ENCODE measurements around the gene TFDP1.

The TFDP1 gene, protein sequence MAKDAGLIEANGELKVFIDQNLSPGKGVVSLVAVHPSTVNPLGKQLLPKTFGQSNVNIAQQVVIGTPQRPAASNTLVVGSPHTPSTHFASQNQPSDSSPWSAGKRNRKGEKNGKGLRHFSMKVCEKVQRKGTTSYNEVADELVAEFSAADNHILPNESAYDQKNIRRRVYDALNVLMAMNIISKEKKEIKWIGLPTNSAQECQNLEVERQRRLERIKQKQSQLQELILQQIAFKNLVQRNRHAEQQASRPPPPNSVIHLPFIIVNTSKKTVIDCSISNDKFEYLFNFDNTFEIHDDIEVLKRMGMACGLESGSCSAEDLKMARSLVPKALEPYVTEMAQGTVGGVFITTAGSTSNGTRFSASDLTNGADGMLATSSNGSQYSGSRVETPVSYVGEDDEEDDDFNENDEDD

GRCh38 chr13:113584205-113584869 lies at the start of gene TFDP1:
Gene TFDP1, plus strand, starts transcription at chr13:113584753. Its CDS starts 1,085 bp downstream, at chr13:113585838.
- peak within 1 kb of the TSS; percentile 93 for H3K4me3 ChIP-seq
- H3K9me3 ChIP-seq (ENCODE audit: low read depth, low read length), result no peaks in the 10 kb centered on the region
- 0 out of 2 replicates have a peak within 1 kb of the TSS, but pooled peaks have one; percentile 31 for H3K27ac ChIP-seq
- H3K36me3 ChIP-seq (ENCODE audit: insufficient read depth, low read length), result peaks cover 37% of the 10 kb centered on the region
- DNase-seq (ENCODE audit: low read depth, low spot score), result peak; percentile 24
- H3K9ac ChIP-seq (ENCODE audit: insufficient read length), result peak within 1 kb of the TSS; percentile 86
- TF ChIP-seq FOXP2 (optimal IDR thresholded peaks at IDR 0.05; ENCODE audit: control extremely low read depth, extremely low read length, insufficient read depth) (no peak), EZH2 (IDR thresholded peaks at IDR 0.05) (no peak), POLR2AphosphoS5 (IDR thresholded peaks at IDR 0.05; ENCODE audit: borderline replicate concordance, low read depth, low read length) (peak; percentile 93; the same call in 1 of the 2 replicates)

DNA sequence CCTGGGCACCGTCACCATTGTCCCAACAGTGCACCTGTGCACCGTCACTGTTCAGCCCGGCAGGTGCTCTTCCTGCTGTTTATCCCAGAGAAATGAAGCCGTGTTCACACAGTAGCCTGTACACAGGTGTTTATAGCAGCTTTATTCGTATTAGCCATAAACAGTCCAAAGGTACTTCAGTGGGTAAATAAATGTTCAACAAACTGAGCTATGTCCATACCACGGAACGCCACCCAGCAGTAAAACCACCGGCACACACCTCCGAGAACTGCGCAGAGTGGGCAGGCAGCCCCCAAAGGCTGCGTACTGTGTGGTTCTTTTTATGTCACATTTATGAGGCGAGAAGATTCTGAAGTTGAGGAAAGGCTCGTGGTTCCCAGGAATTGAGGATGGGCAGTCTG lies 49.2 kb upstream of the TFDP1 start:
- Histone ChIP-seq H3K9ac (ENCODE audit: insufficient read length) (no peak overlapping the region), H3K4me3 (no peak overlapping the region), H3K9me3 (ENCODE audit: low read depth, low read length) (no peaks in the 10 kb centered on the region), H3K27ac (no peak overlapping the region), H3K36me3 (ENCODE audit: insufficient read depth, low read length) (no peaks in the 10 kb centered on the region; the same call in 1 of the 2 replicates)
- TF ChIP-seq EZH2 (IDR thresholded peaks at IDR 0.05), result no peak
- no peak for DNase-seq (ENCODE audit: low read depth, low spot score)

- H3K27ac ChIP-seq, result no peak overlapping the region
- H3K9me3 ChIP-seq (ENCODE audit: low read depth, low read length), result no peaks in the 10 kb centered on the region
- TF ChIP-seq POLR2AphosphoS5 (IDR thresholded peaks at IDR 0.05; ENCODE audit: borderline replicate concordance, low read depth, low read length) (no peak), EZH2 (IDR thresholded peaks at IDR 0.05) (no peak), FOXP2 (optimal IDR thresholded peaks at IDR 0.05; ENCODE audit: control extremely low read depth, extremely low read length, insufficient read depth) (no peak)
- no peak for DNase-seq (ENCODE audit: low read depth, low spot score)
- H3K36me3 ChIP-seq (ENCODE audit: insufficient read depth, low read length), result peaks cover 3% of the 10 kb centered on the region; the same call in 1 of the 2 replicates
- no peak overlapping the region for H3K9ac ChIP-seq (ENCODE audit: insufficient read length)
- no peak overlapping the region for H3K4me3 ChIP-seq
Observed at GRCh38 chr13:113536461-113537110, 48.0 kb upstream of the TFDP1 start.

GRCh38 chr13:113537205-113537604 lies 47.3 kb upstream of the TFDP1 start:
- H3K36me3 ChIP-seq (ENCODE audit: insufficient read depth, low read length), result peaks cover 3% of the 10 kb centered on the region; the same call in 1 of the 2 replicates
- H3K27ac ChIP-seq, result no peak overlapping the region
- TF ChIP-seq POLR2AphosphoS5 (IDR thresholded peaks at IDR 0.05; ENCODE audit: borderline replicate concordance, low read depth, low read length), result no peak
- TF ChIP-seq FOXP2 (optimal IDR thresholded peaks at IDR 0.05; ENCODE audit: control extremely low read depth, extremely low read length, insufficient read depth), result no peak
- no peak for TF ChIP-seq EZH2 (IDR thresholded peaks at IDR 0.05)
- H3K9ac ChIP-seq (ENCODE audit: insufficient read length), result no peak overlapping the region
- H3K4me3 ChIP-seq, result no peak overlapping the region
- H3K9me3 ChIP-seq (ENCODE audit: low read depth, low read length), result no peaks in the 10 kb centered on the region
- no peak for DNase-seq (ENCODE audit: low read depth, low spot score)

DNA sequence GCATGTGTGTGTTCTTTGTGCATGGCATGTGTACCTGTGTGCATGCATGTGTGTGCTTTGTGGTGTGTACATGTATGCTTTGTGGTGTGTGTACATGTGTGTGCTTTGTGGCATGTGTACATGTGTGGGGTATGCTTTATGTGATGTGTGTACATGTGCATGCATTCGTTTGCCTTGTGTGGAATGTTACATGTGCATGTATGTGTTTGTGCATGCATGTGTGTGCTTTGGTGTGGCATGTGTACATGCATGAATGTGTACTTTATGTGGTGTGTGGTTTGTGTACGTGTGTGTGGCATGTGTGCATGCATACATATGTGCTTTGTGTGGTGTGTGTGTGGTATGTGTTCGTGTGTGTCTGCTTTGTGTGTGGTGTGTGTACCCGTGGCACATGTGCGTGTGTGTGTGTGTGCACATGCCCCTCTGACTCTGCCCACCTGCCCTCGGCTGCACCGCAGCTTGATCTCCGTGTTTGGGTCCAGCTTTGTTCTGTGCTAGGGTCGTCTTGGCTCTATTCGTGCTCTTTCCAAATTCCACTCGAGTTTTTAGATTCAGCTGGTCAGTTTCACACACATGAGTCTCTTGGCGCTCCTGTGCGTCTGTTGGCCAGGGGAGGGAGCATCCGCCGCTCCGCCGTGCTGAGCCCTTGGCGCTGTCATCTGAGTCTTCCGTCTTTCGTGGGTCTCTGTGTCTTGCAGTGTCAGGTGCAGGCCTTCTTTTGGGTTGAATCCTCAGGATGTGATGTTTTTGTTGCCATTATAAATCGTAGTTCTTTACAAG lies 46.5 kb upstream of the TFDP1 start:
- no peak overlapping the region for H3K9ac ChIP-seq (ENCODE audit: insufficient read length)
- no peak overlapping the region for H3K4me3 ChIP-seq
- H3K36me3 ChIP-seq (ENCODE audit: insufficient read depth, low read length), result peaks cover 3% of the 10 kb centered on the region; the same call in 1 of the 2 replicates
- no peak for DNase-seq (ENCODE audit: low read depth, low spot score)
- no peak for TF ChIP-seq FOXP2 (optimal IDR thresholded peaks at IDR 0.05; ENCODE audit: control extremely low read depth, extremely low read length, insufficient read depth)
- no peak for TF ChIP-seq POLR2AphosphoS5 (IDR thresholded peaks at IDR 0.05; ENCODE audit: borderline replicate concordance, low read depth, low read length)
- TF ChIP-seq EZH2 (IDR thresholded peaks at IDR 0.05), result no peak
- H3K27ac ChIP-seq, result no peak overlapping the region
- H3K9me3 ChIP-seq (ENCODE audit: low read depth, low read length), result no peaks in the 10 kb centered on the region

GRCh38 chr13:113538689-113539058 lies 45.9 kb upstream of the TFDP1 start:
- no peak for DNase-seq (ENCODE audit: low read depth, low spot score)
- H3K27ac ChIP-seq, result no peak overlapping the region
- TF ChIP-seq POLR2AphosphoS5 (IDR thresholded peaks at IDR 0.05; ENCODE audit: borderline replicate concordance, low read depth, low read length) (no peak), EZH2 (IDR thresholded peaks at IDR 0.05) (no peak), FOXP2 (optimal IDR thresholded peaks at IDR 0.05; ENCODE audit: control extremely low read depth, extremely low read length, insufficient read depth) (no peak)
- H3K4me3 ChIP-seq, result no peak overlapping the region
- no peaks in the 10 kb centered on the region for H3K9me3 ChIP-seq (ENCODE audit: low read depth, low read length)
- no peak overlapping the region for H3K9ac ChIP-seq (ENCODE audit: insufficient read length)
- peaks cover 3% of the 10 kb centered on the region; the same call in 1 of the 2 replicates for H3K36me3 ChIP-seq (ENCODE audit: insufficient read depth, low read length)

DNA sequence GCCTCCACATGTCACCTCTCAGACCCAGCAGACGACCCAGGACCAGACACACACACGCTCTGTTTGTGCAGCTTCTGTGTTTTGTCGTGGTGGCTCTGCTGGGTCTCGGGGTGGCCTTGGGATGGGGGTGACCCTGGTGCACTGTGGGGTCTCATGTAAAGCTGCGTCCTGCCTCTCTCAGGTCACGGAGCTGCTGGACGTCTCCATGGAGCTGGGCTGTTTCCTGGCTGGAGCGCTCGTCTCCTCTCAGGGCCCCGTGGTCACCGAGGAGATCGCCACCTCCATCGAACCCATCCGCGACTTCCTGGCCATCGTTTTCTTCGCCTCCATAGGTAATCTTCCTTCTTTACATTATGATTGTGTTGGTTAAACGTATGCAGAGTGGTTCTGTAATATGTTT lies 45.4 kb upstream of the TFDP1 start:
- no peak for TF ChIP-seq FOXP2 (optimal IDR thresholded peaks at IDR 0.05; ENCODE audit: control extremely low read depth, extremely low read length, insufficient read depth)
- no peak overlapping the region for H3K27ac ChIP-seq
- DNase-seq (ENCODE audit: low read depth, low spot score), result no peak
- H3K4me3 ChIP-seq, result no peak overlapping the region
- no peak overlapping the region for H3K9ac ChIP-seq (ENCODE audit: insufficient read length)
- H3K36me3 ChIP-seq (ENCODE audit: insufficient read depth, low read length), result peaks cover 3% of the 10 kb centered on the region; the same call in 1 of the 2 replicates
- no peaks in the 10 kb centered on the region for H3K9me3 ChIP-seq (ENCODE audit: low read depth, low read length)

- DNase-seq (ENCODE audit: low read depth, low spot score), result no peak
- Histone ChIP-seq H3K36me3 (ENCODE audit: insufficient read depth, low read length) (peaks cover 3% of the 10 kb centered on the region; the same call in 1 of the 2 replicates), H3K9ac (ENCODE audit: insufficient read length) (no peak overlapping the region), H3K27ac (no peak overlapping the region), H3K4me3 (no peak overlapping the region), H3K9me3 (ENCODE audit: low read depth, low read length) (no peaks in the 10 kb centered on the region)
- TF ChIP-seq POLR2AphosphoS5 (IDR thresholded peaks at IDR 0.05; ENCODE audit: borderline replicate concordance, low read depth, low read length), result no peak
- no peak for TF ChIP-seq EZH2 (IDR thresholded peaks at IDR 0.05)
- TF ChIP-seq FOXP2 (optimal IDR thresholded peaks at IDR 0.05; ENCODE audit: control extremely low read depth, extremely low read length, insufficient read depth), result no peak
Observed at GRCh38 chr13:113539822-113540221, 44.7 kb upstream of the TFDP1 start.
